GM21526 (cell line): ENCODE measurements around the gene FSTL4.

Source experiments
- ATAC-seq: cut with Tn5 transposase; IDR thresholded peaks from one replicate; pipeline ENCODE4 v1.9.1; 2021; ENCODE audit warnings: moderate library complexity; ENCODE audit not compliant: unreplicated experiment, low FRiP score

The FSTL4 gene

GRCh38 chr5:133164759-133165158 is 447.6 kb downstream of the FSTL4 start:
- ATAC-seq, result no peak

GRCh38 chr5:133163839-133164238 is 448.5 kb downstream of the FSTL4 start:
- ATAC-seq, result no peak

GRCh38 chr5:133159543-133159942 is 452.8 kb downstream of the FSTL4 start:
- ATAC-seq, result no peak

- ATAC-seq, result no peak
These were observed 456.9 kb downstream of the FSTL4 start for GRCh38 chr5:133155326-133155969.

GRCh38 chr5:133154274-133155075 is 457.9 kb downstream of the FSTL4 start:
- no peak for ATAC-seq

GRCh38 chr5:133150909-133151544 is 461.3 kb downstream of the FSTL4 start:
- ATAC-seq, result no peak

GRCh38 chr5:133149345-133149744 is 463.0 kb downstream of the FSTL4 start:
- ATAC-seq, result no peak

- no peak for ATAC-seq
These were observed 464.4 kb downstream of the FSTL4 start for GRCh38 chr5:133147815-133148567.

DNA sequence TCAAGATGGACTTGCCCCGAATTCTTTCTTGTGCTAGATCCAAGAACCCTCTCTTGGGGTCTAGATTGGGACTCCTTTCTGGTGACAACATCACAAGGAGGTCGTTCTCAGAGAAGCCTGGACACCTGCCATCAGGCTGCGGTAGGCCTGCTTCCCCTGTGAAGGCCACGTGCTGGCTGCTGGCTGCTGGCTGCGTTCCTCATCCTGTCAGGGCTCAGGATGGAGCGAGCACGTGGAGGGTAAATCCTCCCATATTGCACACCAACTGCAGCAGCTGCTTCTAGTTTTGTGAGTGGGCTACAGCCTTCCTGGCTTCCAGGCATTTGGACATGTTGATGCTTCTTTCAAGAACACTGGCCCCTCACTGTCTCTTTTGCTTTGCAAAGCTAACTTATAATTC is 464.9 kb downstream of the FSTL4 start:
- ATAC-seq, result no peak
